Measurements from ENCODE around the gene ASAP3.

DNA sequence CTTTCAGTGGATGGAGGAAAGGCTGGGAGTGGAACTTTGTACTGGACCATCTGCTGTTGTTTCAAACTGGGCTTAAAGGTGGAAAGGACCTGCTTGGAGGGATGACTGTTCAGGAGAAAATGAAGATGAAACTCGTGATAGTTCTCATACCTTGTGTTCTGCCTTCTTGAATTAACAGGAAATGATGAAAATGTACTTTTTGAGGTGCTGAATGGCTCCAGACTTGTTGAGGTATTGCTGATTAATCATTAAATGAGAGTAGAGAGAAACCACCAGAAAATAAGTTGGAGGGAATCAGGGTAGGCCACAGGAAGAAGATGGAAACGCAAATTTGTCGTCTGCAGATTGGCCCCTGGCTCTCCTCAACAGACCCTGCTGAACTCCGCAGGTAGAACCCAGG, 88.1 kb downstream of the ASAP3 start:
- TF ChIP-seq, protein P1, sequence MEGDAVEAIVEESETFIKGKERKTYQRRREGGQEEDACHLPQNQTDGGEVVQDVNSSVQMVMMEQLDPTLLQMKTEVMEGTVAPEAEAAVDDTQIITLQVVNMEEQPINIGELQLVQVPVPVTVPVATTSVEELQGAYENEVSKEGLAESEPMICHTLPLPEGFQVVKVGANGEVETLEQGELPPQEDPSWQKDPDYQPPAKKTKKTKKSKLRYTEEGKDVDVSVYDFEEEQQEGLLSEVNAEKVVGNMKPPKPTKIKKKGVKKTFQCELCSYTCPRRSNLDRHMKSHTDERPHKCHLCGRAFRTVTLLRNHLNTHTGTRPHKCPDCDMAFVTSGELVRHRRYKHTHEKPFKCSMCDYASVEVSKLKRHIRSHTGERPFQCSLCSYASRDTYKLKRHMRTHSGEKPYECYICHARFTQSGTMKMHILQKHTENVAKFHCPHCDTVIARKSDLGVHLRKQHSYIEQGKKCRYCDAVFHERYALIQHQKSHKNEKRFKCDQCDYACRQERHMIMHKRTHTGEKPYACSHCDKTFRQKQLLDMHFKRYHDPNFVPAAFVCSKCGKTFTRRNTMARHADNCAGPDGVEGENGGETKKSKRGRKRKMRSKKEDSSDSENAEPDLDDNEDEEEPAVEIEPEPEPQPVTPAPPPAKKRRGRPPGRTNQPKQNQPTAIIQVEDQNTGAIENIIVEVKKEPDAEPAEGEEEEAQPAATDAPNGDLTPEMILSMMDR (IDR thresholded peaks at IDR 0.05; ENCODE audit: low read depth, low read length): no peak
- no peak for TF ChIP-seq EZH2phosphoT487 (IDR thresholded peaks at IDR 0.05; ENCODE audit: low read depth)
